ENCODE measurements around the gene CLSTN2. TPM values are rescaled to one million over a fixed set of nuclear protein-coding genes. Genes with fewer than 3 reads are reported as not detected.

Gene CLSTN2
- total and polyA plus RNA-seq, 2 of the 4 experiments (the other 2 are of a cell fraction) = under 0.01 to 0.07 TPM

- H2BK120ac ChIP-seq (ENCODE audit: low read depth, low read length) = no peak overlapping the region
- no peak overlapping the region for H3K4me3 ChIP-seq (ENCODE audit: insufficient read depth, low read depth, low read length)
- no peak for TF ChIP-seq RCOR1 (IDR thresholded peaks at IDR 0.05; ENCODE audit: insufficient replicate concordance, low read length)
- no peak for TF ChIP-seq NFE2L2 (IDR thresholded peaks at IDR 0.05; ENCODE audit: low read depth, low read length)
- TF ChIP-seq FOS (IDR thresholded peaks at IDR 0.05; ENCODE audit: low read depth, low read length) = no peak
- TF ChIP-seq MAZ (IDR thresholded peaks at IDR 0.05; ENCODE audit: borderline replicate concordance, low read depth, low read length) = no peak
- no peak for TF ChIP-seq SMC3 (IDR thresholded peaks at IDR 0.05; ENCODE audit: low read depth, low read length)
- no peak for TF ChIP-seq RFX5 (IDR thresholded peaks at IDR 0.05; ENCODE audit: low read depth, low read length)
- no peak for TF ChIP-seq USF2 (IDR thresholded peaks at IDR 0.05; ENCODE audit: low read depth, low read length)
- TF ChIP-seq BHLHE40 (IDR thresholded peaks at IDR 0.05; ENCODE audit: low read depth, low read length) = no peak
- no peak for TF ChIP-seq CEBPB (IDR thresholded peaks at IDR 0.05; ENCODE audit: low read depth, low read length)
- TF ChIP-seq MAFK (IDR thresholded peaks at IDR 0.05; ENCODE audit: low read depth, low read length) = no peak
- no peak for TF ChIP-seq CHD1 (IDR thresholded peaks at IDR 0.05; ENCODE audit: low read depth, low read length)
- no peak for TF ChIP-seq MXI1 (IDR thresholded peaks at IDR 0.05; ENCODE audit: borderline replicate concordance, low read depth, low read length)
- no peak for TF ChIP-seq POLR2A (IDR thresholded peaks at IDR 0.05; ENCODE audit: low read depth, low read length)
- TF ChIP-seq RAD21 (IDR thresholded peaks at IDR 0.05; ENCODE audit: low read length) = no peak
- no peak for TF ChIP-seq CTCF (conservative IDR thresholded peaks at IDR 0.05; ENCODE audit: low read depth, low read length)
- no peak for TF ChIP-seq ELK1 (IDR thresholded peaks at IDR 0.05; ENCODE audit: borderline replicate concordance, low read depth, low read length)
- dilution Hi-C loops (cut with HindIII; ENCODE audit: low sequenced_read_pairs, unreplicated experiment) = no loop called here
- ATAC-seq (ENCODE audit: low read depth) (no peak), DNase-seq (no peak)
- H2AFZ ChIP-seq (replicated peaks; ENCODE audit: low read length, poor library complexity) = no peak overlapping the region
- no peak overlapping the region for H3K4ac ChIP-seq (ENCODE audit: low read depth, low read length)
- H3K18ac ChIP-seq (ENCODE audit: low read depth, low read length) = no peak overlapping the region
- no peak overlapping the region for H4K91ac ChIP-seq (ENCODE audit: insufficient read depth, low read depth, low read length)
- BruUV-seq (replicated peaks) = no TSS peak
- H3K23ac ChIP-seq (ENCODE audit: low read depth, low read length) = no peak overlapping the region
- H3K4me2 ChIP-seq (ENCODE audit: low read depth, low read length) = no peak overlapping the region
- no peak overlapping the region for H3K27ac ChIP-seq (ENCODE audit: insufficient read depth, low read length)
- no peak overlapping the region for H2AK5ac ChIP-seq (ENCODE audit: low read depth, low read length)
- H3K9me3 ChIP-seq (ENCODE audit: control insufficient read depth, insufficient read depth, low read length) = no peaks in the 10 kb centered on the region
- no peak overlapping the region for H2BK5ac ChIP-seq (ENCODE audit: low read depth, low read length, poor library complexity, severe bottlenecking)
- ChIA-PET CTCF (no interaction called here), POLR2A (ENCODE audit: unreplicated experiment) (no interaction called here)
- no peak overlapping the region for H3K14ac ChIP-seq (replicated peaks; ENCODE audit: low read depth, low read length)
- no peak overlapping the region for H3K9ac ChIP-seq (ENCODE audit: low read depth, low read length)
- no peaks in the 10 kb centered on the region for H3K36me3 ChIP-seq (ENCODE audit: control insufficient read depth, insufficient read depth, low read length)
- no peak overlapping the region for H3K56ac ChIP-seq (ENCODE audit: extremely low read depth, insufficient read depth, low read length)
- in situ Hi-C loops (cut with MboI; ENCODE audit: low sequenced_read_pairs) = no loop called here
- H4K8ac ChIP-seq (ENCODE audit: low read depth in 2 of 2, low read length in 2 of 2) = no peak overlapping the region
- H2BK15ac ChIP-seq (ENCODE audit: low read depth, low read length) = no peak overlapping the region
- H2AK9ac ChIP-seq (replicated peaks; ENCODE audit: low read depth, low read length, poor library complexity) = no peak overlapping the region
- no peaks in the 10 kb centered on the region for H3K79me1 ChIP-seq (ENCODE audit: low read depth in 1 of 2, low read length in 2 of 2)
- WGBS, 2 experiments (ENCODE audit: extremely low coverage in 2 of 2, insufficient read length in 1 of 2) = no CpG with 5 or more reads among the region's 3 CpGs
- no peaks in the 10 kb centered on the region for H3K9me1 ChIP-seq (ENCODE audit: insufficient read depth, low read length)
- no peak overlapping the region for H2BK20ac ChIP-seq (ENCODE audit: low read depth, low read length)
- H4K5ac ChIP-seq (ENCODE audit: low read depth, low read length) = no peak overlapping the region
- H3K27me3 ChIP-seq (ENCODE audit: control insufficient read depth, insufficient read depth, low read length) = no peaks in the 10 kb centered on the region
- H4K20me1 ChIP-seq (ENCODE audit: insufficient read depth, low read length) = no peaks in the 10 kb centered on the region
- H3K4me1 ChIP-seq (ENCODE audit: control insufficient read depth, insufficient read depth, low read length) = no peaks in the 10 kb centered on the region
- intact Hi-C loops (cut with micrococcal nuclease) = no loop called here
These were observed 142.4 kb downstream of the CLSTN2 start for GRCh38 chr3:140077406-140077805.

All from IMR-90 (cell line).